Astrocyte (in vitro differentiated cells and primary cell): ENCODE results near the gene TLNRD1.

ENCODE experiments used
- EZH2 ChIP-seq: IDR thresholded peaks from 2 replicates; pipeline ENCODE4 v1.6.1; 2012; ENCODE audit warnings: mild to moderate bottlenecking, low read length, inconsistent platforms; ENCODE audit not compliant: insufficient read depth
- TF ChIP-seq, protein P1 (sequence below): IDR thresholded peaks from 2 replicates; pipeline ENCODE4 v1.5.1; 2011; ENCODE audit warnings: low read depth, mild to moderate bottlenecking, inconsistent platforms, low read length, moderate library complexity; ENCODE audit not compliant: insufficient read depth

GRCh38 chr15:80977627-80978036 lies 23.1 kb upstream of the TLNRD1 start:
- TF ChIP-seq, protein P1, sequence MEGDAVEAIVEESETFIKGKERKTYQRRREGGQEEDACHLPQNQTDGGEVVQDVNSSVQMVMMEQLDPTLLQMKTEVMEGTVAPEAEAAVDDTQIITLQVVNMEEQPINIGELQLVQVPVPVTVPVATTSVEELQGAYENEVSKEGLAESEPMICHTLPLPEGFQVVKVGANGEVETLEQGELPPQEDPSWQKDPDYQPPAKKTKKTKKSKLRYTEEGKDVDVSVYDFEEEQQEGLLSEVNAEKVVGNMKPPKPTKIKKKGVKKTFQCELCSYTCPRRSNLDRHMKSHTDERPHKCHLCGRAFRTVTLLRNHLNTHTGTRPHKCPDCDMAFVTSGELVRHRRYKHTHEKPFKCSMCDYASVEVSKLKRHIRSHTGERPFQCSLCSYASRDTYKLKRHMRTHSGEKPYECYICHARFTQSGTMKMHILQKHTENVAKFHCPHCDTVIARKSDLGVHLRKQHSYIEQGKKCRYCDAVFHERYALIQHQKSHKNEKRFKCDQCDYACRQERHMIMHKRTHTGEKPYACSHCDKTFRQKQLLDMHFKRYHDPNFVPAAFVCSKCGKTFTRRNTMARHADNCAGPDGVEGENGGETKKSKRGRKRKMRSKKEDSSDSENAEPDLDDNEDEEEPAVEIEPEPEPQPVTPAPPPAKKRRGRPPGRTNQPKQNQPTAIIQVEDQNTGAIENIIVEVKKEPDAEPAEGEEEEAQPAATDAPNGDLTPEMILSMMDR: peak; percentile 38
- TF ChIP-seq EZH2: no peak
